Activated CD4-positive, alpha-beta T cell treated with anti-CD3 and anti-CD28 coated beads, Interleukin-2, Interleukin-4, amounts not matched to agents 100 ng/mL and 50 ng/mL, durations not matched to agents 16 hours and 8 hours (primary cell): ENCODE measurements around the gene LIPC.

Experiments
- DNase-seq: peaks from one replicate; pipeline ENCODE4 v3.0.0-alpha.2; 2020; ENCODE audit warnings: low spot score

LIPC gene

DNA sequence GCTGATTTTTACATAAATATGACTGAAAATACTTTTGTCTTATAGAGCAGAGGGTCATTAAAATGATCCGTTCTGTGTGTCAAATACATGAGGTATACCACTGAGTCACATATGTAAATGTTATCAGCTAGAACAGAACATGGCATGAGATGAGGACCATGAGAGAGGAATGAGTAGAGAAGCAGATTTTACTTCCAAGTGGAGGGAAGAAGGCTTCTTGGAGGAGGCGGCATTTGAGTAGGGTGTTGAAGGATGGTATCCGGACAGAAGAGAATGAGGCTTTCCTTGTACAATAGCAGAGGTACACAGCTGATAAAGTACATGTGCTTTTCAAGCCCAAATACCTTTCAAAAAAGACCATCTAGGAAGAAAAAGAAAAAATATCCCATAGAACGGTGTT is 4.8 kb downstream of the LIPC start:
- no peak for DNase-seq

DNA sequence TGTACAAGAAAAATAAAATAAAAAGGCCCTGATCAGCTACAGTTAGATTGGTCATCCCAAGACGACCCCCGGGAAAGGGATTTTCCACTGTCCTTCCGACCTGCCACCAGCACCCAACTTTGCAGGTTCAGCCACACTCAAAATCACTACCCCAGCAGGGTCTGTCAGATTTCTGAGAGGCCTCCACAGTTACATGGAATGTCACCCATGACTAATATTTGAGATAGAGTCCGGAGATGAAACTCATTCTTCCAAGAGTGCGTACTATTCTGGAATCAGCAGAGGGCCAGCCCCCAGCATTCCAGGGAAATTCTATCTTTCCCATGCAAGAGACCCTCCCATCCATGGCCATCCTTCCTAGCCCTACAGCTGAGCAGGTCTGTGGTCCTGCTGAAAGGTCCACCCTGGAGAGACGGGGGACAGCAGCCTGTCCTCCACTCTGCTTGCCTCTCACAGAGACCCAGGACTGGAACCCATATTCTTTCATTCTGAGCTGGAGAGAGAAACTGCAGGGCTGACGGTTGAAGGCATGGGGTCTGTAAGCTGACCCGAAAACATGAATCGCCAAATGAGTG is 5.8 kb downstream of the LIPC start:
- DNase-seq, result no peak

DNA sequence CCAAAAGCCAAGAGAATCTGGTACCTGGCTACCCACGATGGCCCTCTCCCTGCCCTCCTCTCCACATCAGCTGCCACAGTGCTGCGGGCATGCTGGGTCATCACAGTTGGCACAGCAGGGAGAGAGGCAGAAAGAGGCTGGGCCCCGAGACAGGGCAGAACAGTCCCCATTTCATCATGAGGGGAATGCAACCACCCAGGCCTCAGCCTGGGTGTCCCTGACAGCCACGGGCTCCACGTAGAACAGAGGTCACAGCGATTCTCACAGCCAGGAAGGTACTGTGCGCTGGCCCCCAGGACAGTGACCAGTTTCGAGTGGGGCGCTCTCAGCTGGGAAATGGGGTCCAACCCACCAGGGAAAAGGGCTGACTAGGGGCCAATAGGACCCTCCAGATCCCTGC is 6.3 kb downstream of the LIPC start:
- DNase-seq, result no peak

DNA sequence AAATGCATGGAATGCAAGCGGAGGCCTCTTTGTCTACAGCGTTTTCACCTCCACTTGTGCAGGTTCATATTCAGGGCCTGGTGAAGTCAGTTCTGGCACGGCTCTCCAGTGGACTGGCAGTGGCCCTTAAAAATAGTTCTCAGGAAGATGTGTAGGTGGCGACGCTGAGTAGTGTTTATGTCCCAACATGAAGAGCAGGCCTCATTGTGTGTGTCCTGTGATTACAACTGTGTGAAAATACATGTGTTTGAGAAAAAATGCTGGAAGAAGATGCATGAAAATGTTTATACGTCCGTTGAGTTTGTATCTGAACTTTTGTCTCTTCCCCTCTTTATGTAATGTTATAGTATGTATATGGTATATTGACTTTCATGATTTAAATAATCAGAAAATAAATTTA is 7.2 kb downstream of the LIPC start:
- DNase-seq, result peak; percentile 41

DNA sequence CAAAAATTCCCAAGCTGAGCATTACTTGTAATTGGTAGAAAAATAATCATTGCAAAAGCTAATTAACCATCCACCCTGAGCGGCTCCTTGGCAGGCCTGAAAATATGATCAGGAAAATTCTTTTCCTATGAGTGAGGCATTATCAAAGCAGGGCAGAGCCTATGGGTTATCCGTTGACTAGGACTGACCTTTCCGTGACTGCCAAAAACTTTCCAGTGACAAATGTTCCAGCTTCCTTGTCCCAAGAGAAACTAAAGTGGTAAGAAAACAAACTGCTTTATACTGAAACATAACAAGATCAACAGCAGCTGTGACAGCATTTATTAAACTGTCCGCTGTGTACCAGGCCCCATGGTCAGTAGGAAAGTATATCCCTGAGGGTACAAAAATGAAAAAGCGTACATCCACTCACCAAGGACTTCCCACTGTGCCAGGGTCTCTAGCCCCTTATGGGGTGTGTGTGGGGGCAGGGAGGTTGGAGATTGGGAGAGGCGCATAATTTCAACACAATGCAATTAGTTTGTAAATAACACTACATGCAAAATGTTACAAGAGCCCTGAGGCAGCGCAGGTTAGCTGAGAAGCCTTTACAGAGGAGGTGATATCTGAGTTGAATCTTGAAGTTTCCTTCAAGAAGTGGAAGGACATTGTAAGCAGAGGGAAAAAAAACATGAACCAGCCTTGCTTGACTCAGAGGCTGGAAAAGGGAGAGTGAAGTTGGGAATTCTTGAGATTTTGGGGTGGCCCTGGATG is 8.5 kb downstream of the LIPC start:
- DNase-seq, result no peak

DNA sequence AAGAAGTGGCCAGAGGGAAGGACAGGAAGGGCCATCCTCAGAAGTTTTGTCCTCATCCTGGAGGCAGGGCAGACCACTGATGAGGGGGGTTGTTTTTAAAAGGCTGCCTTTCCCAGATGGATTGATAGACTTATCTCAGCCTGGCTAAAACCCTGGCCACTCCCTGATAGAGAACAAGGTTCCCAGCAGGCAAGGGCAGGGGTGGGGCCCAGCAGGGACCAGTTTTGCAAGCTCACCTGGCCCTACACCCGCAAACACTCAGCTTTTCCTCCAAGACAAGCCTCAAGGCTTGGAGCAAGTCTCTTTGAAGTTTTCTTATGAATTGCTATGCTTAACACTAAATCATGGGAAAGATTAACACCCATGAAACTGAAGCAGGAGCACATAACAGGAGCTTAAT is 9.1 kb downstream of the LIPC start:
- no peak for DNase-seq

DNA sequence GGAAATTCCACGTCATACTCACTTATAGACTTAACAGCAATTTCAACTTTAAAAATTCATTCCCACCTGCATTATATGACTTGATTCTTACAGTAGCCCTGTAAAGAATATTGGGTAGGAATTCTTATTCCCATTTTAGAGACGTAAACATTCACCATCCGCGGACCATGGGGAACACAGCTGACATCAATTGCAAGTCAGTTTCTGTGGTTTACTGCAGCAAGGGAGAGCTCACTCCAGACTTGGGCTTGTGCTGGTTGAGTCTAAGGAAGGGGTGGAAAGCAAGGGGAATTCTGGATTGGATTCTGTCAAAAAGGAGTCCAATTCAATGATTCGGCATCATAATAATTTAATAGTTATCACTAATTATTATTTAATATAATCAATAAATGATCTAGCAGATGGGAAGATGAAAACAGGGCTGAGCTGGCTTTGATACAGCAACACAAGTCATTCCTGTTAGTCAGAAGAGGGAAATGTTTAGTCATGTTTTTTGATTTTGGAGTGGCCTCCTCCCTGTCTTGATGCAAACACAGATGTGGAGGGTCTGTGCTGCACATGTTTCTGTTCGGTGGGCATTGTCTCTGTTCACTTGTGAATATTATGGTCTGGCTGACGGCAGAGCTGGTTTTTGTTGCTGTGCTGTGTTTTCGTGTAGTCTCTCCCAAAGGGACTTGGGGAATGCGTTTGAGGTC is 9.7 kb downstream of the LIPC start:
- no peak for DNase-seq

DNA sequence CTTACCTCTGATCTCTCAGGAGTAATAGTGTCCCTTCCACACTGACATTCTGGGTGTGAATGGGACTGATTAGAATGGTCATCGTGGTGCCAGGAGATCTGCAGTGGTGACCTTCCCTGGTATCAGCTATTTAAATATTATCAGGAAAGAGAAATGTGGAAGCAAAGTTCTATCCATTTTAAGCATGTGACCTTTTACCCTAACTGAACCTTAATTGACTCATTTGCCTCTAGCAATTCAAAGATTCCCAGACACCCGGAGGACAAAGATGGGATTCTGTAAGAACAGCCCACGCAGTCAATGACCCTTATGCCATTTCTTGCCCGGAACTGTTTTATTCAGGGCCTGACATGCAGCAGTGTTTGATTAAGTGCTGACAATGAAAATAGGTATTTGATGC is 10.3 kb downstream of the LIPC start:
- no peak for DNase-seq

DNA sequence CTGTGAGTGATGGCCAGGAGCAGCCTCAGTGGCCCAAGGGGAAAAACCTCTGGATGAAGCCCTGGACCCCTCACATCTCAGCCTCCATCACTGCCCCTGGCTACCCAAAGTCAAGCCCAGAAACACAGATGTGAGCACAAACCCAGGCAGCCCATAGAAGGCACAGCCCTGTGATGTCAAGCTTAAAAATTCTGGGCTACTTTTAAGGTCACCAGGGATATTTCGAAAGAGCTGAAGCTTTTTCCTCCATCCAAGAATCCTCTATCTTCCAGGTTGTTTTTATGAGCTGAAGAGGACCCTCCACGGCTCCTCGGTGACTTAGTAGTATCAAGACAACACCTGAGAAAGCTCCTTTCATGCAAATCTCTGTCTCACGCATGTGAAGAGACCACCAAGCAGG is 11.5 kb downstream of the LIPC start:
- no peak for DNase-seq

DNA sequence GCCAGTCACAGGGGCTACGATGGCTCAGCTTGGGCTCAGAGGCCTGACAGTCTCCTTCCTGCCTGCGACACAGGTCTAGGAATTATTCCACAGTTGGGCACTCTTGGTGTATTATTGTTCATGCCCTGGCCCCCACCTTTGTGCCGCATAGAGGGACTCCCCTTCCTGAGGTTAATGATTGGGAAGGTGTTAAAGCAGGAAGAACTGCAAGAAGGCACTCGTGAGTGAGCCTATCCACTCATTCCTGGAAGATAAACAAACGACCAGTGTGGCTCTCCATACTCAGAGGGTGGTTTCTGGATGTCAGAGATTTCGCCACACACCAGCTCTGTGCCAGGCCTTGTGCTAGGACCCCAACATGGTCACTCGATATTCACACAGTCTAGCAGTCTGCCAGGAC is 12.3 kb downstream of the LIPC start:
- no peak for DNase-seq

DNA sequence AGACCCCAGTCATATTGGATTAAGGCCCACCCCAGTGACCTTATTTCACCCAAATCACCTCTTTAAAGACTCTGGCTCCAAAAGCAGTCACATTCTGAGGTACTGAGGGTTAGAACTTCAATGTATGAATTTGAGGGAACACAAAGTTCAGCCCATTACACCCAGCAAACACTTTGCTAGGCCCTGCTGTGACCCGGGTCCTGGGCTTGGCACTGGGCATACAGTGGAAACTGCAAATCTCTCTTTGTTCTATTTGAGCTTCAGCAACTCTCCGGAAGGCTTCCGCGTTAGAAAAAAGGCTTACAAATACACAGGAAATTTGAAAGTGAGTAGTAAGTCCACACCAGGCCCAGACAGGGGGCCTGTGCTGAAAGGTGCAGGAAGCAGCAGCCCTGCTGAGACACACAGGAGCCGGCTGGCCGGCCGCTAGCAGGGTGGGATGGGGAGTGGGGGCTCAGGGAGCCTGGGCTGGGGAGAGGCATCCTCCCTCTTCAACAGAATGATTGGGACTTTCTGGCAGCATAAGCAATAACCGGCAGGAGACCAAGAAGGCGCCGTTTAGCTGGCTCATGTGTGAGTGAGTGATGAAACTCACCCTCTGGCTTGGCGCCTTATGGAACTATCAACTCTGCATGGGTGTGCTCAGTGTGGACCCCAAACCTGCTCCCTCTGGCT is 13.0 kb downstream of the LIPC start:
- DNase-seq, result no peak

DNA sequence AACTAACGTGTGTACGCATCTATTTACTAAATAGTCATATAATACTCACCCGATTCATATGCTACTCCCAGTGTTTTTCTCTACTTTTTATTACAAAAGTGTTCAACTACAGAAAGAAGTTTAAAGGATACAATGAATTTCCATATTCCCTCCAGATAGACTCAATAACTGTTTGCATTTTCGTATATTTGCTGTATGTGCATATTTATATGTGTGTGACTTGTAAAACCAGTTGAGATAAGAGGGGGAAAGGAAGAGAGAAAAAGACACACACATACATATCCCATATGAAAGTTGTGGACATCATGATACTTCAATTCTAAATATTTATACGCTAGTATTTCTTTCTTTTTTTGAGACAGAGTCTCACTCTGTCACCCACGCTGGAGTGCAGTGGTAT is 14.1 kb downstream of the LIPC start:
- DNase-seq, result no peak

DNA sequence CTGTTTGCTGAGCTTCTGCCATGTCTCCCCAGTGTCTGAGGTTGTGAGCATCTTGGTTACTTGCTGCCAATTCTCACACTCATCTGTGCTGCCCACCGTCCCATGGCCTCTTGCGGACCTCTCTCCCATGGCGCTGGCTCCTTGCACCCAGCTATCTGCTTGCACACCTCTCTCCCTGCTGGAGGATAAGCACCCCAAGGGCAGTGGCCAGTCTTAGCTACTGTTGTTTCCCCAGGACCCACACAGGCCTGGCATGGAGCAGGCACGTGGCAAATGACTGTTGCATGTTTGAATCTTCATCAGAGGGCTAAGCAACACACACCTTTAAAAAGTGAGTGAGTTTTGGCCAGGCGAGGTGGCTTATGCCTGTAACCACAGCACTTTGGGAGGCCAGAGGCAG is 14.7 kb downstream of the LIPC start:
- no peak for DNase-seq

DNA sequence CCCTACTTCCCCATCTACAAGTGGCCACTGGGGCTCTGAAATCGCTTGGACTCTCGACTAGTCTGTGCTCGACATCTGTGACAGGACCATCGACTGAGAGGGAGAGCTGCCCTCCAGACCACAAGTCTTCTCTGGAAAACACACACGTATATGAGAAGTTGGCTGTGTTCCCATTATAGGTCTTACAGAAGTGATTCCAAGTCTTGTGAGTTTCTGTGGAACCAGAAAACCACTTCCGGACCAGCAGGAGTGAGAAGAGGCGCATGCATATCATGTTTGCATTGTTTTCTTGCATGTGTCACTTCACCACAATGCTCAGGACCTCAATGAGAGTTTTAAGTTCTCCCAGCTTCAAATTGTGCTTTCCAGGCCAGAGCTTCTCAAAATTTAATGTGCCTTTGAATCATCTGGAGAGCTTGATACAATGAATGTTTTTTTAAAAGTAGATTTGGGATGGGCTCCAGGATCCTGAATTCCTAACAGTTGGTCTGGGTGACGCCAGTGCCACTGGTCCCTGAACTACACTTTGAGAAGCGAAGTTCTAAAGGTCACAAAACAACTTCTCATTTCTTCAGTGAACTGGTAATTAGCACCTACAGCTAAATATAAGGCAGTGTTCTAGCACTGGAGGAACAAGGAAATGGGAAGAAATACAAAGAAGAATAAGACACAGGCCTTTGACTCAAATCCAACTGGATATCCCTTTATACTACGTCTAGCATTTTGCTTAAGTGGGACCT is 15.7 kb downstream of the LIPC start:
- DNase-seq, result no peak

DNA sequence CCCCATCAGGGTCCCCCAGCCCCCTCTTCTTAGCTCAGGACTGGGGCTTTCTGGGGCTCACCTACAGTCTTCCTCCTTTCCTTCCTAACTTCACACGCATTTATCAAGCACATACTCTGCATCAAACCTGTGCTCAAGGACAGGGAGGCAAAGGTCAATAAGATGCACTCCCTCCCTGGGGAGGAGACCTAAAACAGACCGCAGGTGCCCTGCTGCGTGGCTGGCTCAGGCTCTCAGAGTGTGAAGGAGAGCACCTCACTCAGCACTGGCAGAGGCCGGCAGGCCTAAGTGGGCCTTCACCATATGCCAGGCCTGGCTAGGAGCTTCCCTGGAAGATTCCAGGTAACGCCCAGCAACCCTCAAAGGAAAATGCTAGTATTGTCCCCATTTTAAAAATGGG is 16.5 kb downstream of the LIPC start:
- no peak for DNase-seq

DNA sequence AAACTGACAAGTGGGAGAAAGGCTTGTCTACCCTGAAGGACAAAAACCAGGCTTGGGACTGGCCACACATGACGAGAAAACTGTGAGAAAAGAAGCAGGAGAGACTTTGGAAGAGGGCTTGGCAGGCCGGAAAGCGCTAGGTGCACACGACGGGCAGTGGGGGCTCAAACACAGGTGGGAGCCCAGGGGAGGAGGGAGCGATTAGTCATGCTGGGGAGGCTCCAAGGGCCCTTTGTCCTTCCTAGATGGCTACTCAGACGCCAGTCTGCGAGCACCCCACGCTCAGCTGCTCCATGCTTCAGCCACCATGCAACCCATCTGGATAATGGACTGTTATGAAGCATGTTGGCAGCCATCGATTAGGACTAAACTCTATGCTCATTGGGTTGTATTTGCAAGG is 17.1 kb downstream of the LIPC start:
- no peak for DNase-seq

DNA sequence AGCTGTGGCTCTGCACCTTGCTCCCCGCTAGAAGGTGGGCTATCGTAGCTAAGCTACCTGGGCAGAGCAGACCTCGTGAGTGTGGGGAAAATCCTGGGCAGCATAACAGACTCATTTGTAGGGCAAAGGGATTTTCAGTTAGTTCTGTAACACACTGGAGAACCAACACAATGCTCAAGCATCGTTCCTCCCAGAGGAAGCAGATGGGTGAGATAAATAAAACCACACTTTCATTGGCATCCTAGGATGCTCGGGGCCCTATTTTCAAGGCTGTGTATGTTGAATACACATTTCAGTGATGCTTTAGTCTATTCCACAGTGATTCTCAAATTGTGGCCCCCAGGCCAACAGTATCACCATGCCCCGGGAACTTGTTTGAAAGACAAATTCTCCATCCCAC is 20.0 kb downstream of the LIPC start:
- no peak for DNase-seq

DNA sequence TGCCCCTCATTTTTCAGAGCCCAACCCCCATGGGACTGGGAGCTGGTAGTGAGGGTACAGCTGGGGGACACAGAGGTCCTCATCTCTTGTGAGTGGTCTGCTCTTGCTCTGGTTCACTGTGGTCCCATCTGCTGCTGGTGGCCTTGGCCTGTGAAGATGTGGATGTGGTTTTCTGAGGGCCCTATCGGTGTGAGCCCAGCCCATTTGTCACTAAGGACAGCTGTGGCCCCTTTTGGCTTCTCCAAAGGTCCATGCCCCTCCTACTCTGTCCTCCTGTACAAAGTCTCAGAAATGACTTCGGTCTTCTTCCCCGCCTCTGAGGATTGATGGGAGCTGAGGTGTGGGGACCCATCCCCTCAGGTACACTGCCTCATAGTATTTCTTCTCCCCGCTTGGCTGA is 21.0 kb downstream of the LIPC start:
- DNase-seq, result no peak

DNA sequence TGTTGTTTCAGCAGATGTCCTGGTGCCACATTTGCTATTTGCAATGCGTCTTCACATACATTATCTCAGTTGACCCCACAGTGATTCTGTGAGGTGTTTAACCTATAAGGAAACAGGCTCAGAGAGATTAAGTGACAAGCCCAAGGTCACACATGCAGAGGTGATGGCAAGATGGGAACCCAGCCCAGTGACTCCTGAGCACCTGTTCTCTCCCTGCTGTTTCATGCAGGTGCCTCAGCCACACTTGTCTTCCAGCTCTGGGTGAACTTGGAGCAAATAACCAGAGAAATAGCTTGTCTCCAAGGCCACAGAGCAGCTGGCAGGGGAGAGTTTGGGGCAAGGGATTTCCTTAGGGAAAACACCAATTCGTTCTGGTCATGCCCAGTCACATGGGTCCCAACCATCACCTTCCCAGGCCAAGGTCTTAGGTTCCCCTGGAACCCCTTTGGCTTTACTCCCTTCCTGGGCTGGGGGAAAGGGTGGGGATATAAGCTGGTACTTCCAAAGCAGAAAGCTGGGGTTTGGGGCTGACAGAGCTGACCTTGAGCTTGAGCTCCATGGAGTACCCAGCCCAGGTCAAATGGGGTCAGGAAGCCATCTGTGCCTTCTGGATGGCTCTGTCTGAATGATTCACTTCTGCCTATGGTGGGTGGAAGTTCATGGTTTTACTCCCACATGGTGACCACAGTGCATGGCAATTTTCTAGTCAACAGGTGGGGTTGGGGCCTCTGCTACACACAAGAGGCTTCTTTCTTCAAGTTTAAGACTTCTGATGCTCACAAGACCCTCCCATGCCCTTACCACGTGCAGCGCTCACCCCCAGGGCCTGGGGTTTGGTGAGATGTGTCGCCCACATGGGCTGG is 22.4 kb downstream of the LIPC start:
- peak; percentile 18 for DNase-seq

DNA sequence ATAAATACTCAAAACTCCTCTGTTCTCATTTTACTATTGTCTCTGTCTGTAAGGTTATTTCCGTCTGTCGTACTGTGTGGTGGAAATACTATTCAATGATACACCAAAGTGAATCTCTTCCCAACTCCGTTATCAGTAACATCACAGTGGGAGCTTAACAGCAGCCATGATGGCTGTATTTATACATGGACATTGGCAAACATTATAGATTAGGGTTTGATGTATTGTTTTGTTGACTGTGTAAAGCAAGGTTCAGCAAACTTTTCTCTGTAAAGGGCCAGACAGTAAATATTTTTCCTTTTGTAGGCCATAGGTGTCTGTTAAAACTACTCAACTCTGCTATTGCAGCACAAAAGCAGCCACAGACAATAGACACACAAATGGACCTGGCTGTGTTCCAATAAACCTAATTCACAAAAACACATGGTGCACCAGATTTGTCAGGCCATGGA is 23.2 kb downstream of the LIPC start:
- no peak for DNase-seq

DNA sequence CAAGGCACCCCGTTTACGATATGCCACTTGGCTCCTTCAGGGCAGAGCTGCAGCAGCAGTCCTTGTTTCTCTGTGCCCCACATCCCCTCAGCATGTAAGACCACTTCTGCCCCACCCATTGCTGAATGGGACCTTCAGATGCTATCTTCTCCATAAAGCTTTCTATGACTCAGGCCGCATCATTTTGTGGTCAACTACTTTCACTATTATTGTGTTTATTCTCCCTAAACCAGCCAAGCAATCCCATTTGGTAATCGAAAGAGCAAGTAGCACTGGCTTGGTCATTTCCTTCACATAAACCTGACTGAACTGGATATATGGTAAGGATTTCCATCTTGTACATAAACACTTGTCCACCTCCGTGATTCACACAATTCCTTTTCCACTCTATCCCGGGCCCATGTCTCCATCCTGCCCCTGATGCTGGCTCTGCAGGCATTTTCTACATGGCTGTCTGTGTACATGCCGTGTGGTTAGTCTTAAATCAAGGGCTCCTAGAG is 25.7 kb downstream of the LIPC start:
- DNase-seq, result peak; percentile 80
